GM19239 (cell line): ENCODE measurements around the gene CRADD.
"Not testable (repeated sequence)": the region's sequence is repeated elsewhere in the genome, so short reads cannot be mapped to it uniquely, and the experiment has no call there.

Experiments used
- DNase-seq: peaks from one replicate; pipeline ENCODE4 v3.0.0; 2011; ENCODE audit warnings: low spot score; ENCODE audit not compliant: insufficient read length
- FAIRE-seq: peaks from 2 replicates; lab custom pipeline; 2011; peaks lifted over from hg19 to GRCh38; lab: Jason Lieb, UNC

Gene CRADD

DNA sequence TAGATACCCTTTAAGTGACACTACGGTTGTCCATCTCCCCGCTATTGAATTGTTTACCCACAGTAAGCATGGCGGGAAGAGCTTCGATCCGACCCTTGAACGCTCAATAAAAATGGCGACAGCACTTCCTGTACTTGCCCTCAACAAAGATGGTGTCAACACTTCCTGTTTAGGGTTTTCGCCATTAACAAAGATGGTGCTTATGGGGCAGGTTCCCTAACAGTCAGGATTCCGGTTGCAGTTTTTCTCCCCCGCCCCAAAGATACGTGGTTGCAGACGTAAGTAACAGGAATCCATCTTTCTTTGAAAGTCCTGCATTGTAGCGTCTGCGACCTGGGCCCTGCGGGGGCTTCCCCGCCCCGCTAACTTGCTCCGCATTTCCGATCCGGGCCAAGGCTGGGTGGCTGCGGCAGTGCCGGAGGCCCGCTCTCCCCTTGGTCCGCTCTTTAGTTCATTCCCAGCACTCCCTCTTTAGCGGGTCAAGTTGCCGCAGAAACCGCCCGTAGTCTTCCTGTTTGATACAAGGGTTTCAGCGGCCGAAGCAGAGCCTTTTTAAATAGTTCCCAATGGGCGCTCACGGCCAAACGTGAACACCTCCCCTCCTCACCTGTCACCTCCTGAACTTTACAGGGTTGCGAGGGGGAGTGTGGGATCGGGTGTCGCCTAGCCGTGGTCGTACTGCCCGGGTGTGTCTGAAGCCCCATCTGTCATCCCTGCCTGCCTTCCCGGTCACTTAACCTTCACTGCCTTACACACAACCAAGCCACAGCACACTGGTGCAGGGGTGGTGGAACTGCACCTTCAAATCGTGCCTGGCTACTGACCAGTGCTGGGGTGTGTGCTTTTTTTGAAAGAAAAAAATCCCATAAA, at the start of gene CRADD:
CRADD (plus strand) TSS at position 181 of the 870 bp plus-strand sequence.
- FAIRE-seq (peak; percentile 100), DNase-seq (peak; percentile 51)

DNA sequence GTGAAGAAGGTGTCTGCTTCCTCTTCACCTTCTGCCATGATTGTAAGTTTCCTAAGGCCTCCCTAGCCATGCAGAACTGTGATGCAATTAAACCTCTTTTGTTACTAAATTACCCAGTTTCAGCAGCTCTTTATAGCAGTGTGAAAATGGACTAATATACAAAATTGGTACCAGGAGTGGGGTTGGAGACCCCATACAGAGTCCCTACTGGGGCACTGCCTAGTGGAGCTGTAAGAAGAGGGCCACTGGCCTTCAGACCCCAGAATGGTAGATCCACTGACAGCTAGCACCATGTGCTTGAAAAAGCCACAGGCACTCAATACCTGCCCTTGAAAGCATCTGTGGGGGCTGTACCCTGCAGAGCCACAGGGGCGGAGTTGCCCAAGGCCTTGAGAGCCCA, 44.8 kb upstream of the CRADD start:
- FAIRE-seq (no peak), DNase-seq (no peak)

DNA sequence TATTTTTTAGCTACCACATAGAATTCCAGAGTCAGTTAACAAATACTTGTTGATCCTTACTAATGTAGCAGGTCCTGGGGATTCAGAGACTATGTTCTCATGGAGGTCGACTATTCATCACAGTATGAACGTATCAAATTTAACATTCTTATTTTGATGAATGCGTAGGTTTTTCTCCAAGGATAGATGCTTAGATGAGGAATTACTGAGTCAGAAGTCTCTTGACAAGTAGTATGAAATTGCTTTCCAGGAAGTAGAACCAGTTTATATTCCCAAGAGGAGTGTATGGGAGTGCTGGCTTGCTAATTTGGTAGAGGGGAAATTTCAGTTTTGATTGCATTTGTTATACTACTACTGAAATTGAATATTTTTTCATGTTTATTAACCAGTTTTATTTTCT, 42.8 kb upstream of the CRADD start:
- DNase-seq (no peak), FAIRE-seq (no peak)

DNA sequence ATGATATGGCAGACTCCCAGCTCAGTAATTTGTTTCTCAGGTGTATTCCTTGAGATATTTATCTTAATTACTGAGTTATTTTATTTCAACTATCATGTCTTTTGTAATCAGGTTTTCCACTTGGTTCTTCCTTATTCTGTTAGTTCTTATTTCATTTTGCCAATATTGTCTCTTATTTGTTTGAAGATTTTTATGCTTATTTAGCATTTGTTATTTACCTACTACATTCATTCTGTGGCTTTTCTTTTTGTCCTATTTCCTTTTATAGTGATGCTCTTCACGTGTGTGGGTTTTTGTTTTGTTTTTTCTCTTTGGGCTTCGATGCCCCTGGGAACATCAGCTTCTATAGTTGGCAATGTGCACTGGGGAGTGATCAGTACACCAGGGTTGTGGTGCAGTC, 40.5 kb upstream of the CRADD start:
- DNase-seq (no peak), FAIRE-seq (no peak)

DNA sequence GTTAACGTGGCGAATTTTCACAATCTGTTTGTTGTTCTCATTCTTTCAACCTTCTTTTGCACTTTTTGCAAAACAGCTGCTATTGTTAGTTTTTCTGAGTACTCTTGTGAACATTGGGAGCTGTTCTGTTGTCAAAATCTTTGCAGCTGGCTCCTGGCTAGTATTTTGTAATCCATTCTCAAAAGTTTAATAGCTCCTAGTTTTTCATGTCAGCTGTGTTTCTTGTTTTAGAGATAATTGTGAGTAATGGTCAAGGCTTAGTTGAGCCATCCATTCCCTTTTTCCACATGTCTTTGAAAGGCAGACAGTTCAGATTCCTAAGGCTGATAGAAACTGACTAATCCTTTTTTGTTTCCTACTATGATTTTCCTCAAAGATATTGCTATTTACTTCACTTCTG, 39.1 kb upstream of the CRADD start:
- FAIRE-seq (no peak), DNase-seq (no peak)

DNA sequence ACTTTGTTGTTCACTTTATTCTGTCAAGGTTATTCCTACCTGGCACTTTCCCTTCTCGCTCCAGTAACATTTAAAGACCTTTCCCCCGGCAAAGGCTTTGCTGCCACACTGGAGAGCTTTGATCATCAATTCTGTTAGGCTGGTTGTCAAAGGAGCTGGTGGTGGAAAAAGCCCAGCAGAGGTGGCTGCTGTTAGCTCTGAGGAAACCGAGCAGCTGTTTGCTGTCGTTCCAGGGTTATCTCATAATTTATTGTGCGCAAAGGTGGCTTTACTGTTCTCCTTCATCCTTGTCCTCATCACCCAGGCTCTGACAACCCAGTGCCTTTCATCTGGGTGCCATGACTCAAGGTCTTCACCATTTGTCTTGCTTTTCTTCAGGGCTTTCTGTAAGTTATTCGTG, 38.2 kb upstream of the CRADD start:
- DNase-seq (no peak), FAIRE-seq (no peak)

DNA sequence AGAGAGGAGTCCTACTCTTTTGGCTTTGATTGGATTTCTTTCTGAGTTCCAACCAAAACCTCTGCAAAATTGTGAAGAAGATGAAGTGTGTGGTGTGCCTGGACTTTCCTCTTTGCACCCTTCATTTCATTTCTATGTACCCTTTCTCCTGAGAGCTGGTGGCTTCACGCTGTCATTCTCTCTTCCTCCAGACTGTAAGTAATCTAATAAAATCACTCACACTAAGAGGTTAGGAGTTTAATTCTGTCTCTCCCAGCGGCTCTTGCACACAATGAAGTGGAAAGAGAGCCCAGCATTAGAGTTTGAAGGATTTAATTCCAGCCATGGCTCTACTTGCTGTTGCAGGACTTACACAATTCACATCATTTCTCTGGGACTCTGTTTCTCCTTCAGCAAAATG, 37.8 kb upstream of the CRADD start:
- FAIRE-seq = no peak

DNA sequence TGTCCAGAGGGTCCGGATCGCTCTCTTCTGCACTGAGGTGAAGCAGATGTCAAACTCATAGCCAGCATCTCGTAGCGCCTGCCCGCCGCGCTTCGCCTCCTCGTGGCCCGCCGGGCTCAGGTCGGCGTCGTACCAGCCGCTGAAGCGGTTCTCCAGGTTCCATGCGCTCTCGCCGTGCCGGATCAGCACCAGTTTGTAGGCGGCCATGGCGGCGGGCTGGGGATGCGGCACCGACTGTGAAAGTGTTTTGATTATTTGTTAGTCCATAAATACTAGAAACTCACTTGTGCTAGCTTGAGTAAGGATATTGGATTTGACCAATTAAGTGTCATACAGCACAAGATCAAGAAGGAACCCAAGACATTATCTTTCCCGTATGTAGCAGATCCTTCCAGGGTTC, 35.8 kb upstream of the CRADD start:
- not testable (repeated sequence) for DNase-seq

More for the DNA sequence above, 37.8 kb upstream of the CRADD start:
- DNase-seq = no peak

DNA sequence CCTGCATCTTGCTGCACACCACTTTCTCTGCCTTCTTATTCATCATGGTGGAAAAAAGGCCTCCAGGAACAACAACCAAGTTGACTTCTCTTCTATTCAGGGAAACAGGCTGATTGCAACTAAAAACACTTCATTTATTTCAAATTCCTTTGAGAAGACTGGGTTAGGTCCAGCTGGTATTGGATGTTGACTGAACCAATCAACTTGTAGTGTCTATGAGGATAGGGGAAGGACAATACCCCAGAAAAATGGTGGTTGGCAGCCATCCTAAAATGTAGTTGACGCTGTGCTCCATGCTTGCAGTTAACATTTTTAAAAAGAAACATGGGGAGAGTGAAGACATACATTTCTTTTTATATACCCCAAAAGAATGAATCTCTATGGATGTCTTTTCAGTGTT, 34.4 kb upstream of the CRADD start:
- FAIRE-seq = no peak
- DNase-seq = no peak

More for the DNA sequence above, 35.8 kb upstream of the CRADD start:
- not testable (repeated sequence) for FAIRE-seq

DNA sequence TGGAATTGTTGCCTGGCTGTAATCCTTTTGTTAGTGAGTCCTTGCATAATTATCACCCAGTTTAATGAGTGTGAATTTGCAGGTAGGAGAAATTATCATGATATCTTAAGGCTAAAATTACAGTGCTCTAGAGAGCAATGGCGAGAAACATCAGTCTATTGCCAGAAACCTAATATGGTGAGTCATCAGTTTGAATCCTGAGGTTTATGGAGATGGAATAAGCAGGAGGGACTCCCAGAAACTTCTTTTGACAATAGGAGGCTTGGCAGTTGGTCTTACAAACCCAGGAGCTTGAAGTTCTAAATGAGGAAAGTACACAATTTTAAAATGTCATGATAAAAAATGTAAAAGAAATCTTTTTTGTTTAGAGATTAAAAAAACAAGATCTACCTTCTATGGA, 31.5 kb upstream of the CRADD start:
- FAIRE-seq (no peak), DNase-seq (no peak)

DNA sequence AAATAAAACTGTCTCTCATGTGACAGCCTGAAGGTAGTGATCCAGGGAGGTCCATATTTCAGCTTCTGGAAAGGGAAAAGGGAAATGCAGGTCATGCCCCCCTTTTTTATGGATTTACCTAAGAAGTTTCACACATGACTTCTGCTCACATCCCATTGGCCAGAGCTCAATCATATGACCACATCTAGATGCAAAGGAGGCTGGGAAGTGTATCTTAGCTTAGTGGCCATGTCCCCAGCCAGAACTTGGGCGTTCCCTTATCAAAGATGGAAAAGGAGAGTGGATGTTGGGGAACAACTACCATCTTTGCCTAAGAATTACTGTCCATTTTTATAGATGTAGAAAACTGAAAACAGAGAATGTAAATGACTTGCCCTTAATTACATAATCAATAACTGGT, 26.5 kb upstream of the CRADD start:
- no peak for DNase-seq
- FAIRE-seq = no peak

DNA sequence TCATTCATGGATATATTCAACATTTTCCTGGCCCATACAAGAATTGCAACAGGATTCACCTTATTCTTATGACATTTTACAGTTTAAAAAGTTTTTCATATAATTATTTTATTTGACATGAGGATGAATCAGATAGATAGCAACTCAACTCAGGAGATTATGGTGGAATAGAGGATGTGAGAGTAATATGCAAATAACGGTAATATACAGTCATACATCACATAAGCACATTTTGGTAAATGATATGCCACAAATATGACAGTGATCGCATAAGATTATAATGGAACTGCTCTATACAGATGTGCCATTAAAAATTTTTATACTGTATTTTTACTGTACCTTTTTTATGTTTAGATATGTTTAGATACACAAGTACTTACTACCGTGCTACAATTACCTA, 24.1 kb upstream of the CRADD start:
- FAIRE-seq = no peak

DNA sequence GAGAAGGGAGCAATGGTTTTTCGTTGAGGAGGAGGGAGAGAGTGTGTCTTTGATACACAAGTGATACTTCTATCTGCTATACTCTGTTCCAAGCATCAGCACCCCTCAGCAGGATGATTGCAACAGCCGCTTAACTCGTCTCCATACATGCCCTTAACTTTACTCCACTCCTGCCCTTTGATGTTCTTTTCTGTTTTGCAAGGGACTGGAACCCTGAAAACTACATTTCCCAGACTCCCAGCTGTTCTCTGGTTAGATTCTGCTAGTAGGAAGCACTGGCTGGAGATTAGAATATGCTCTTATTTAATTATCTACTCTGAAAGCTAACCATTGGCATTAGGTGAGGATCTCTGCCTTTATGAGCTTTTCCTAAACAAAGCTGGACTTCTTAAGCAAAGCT, 23.5 kb upstream of the CRADD start:
- FAIRE-seq (no peak), DNase-seq (no peak)

More for the DNA sequence above, 24.1 kb upstream of the CRADD start:
- no peak for DNase-seq

DNA sequence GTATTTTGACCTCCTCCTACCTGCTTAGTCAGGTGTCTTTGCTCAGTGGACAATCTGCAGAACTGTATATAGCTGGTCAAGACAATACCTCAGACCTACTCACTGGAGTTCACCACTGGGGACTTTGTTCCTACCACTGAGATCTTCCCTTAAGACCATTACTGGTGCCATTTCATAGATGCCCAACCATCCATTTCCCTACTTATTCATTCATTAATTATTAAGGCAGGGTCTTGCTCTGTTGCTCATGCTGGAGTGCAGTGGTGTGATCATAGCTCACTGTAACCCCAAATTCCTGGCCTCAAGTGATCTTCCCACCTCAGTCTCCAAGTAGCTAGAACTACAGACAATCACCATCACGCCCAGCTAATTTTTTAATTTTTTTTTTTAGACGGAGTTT, 22.8 kb upstream of the CRADD start:
- DNase-seq = no peak
- no peak for FAIRE-seq

DNA sequence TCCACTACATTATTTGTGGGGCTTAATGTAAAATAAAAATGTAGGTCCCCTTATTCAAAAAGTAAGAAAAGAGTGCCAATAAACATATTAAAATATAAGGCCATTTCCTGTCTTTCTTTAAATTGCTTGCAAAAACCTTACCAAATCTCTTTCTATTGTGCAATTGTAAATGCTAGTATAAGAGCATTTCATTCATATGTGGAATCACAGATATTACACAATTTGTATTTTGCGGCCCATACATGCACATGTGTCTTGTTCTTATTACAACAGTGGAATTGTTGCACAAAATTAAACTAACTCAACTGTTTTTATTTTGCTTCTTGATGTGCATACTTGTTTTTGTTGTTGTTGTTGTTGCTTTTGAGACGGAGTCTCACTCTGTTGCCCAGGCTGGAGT, 20.1 kb upstream of the CRADD start:
- DNase-seq (no peak), FAIRE-seq (no peak)

DNA sequence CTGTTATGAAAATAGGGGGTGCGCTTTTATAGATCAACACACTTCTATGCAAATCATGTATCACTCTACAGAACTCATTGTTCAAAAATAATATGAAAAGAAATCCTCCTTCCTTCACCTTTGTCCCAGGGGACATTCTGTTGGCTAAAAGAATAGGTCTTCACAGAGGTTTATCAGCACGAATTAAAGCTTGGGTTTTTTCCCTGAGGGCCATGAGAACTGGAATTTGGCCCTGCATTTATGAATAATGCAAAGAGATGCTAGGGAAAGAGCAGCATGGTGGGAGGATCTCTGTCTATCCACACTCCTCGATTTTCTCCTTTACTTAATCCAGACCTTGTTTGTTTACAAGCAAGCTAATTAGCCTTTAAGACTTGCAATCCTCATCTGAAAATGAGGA, 16.2 kb upstream of the CRADD start:
- DNase-seq (no peak), FAIRE-seq (no peak)

DNA sequence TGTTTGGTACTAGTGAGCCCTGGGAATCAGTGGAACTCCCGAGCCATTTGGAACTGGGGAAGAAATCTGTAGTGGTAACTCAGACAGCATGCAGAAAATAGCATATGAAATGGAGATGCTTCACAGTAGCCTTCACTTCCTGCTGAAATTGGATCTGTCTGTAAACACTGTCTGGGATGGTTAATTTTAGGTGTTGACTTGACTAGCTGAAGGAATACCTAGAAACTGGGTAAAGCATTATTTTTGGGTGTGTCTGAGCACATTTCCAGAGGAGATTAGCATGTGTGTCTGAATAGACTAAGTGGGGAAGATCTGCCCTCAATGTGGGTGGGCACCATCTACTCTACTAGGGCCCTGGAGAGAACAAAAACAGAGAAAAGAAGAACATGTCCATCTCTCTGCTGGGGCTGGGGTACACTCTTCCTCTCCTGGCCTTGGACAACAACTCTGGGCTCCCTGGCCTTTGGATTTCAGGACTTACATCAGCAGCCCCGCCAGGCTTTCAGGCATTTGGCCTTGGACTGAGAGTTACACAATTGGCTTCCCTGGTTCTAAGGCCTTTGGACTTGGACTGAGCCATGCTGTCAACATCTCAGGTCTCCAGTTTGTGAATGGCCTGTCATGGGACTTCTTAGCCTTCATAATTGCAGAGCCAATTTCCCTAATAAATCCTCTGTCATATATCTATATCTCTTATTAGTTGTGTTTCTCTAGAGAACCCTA, 14.0 kb upstream of the CRADD start:
- peak; percentile 14 for FAIRE-seq
- no peak for DNase-seq

DNA sequence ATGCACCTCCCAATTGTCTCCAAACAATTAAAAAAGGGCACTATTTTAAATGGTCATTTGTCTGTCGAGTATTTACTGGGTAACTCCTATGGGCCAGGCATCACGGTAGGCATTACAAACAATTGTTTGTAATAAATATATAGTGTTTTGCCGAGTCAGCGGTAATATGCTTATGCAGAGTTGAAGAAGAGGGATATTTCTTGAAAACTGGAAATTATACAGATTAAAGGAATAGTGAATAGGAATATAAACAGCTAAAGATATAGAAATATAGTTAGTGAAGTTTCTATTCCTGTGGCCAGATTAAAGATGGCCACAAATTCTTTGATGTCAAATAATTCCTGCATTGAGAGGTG, 13.5 kb upstream of the CRADD start:
- FAIRE-seq (no peak), DNase-seq (no peak)

DNA sequence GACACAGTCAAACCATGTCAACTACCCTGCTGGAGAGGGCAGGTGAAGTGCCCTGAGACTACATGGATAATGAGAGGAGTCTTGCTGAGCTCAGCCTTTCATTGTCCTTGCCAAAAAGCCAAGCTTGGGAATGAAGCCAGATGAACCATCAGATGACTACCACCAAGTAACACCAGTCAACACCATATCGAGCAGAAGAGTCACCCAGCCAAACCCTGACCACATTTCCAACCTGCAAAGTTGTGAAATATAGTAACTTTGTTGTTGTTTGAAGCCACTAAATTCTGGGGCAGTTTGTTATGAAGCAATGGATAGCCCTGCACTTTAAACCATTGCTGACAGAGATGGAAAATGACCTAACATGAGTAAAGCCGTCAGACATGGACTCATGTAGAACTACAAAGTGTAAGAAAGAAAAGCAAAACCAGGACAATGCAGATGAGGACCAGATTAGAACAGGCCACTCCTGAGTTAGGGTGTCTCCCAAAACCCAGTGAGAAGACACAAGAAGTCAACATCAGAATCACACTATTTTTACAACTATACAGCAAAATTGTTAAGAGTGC, 12.5 kb upstream of the CRADD start:
- FAIRE-seq = no peak
- no peak for DNase-seq

DNA sequence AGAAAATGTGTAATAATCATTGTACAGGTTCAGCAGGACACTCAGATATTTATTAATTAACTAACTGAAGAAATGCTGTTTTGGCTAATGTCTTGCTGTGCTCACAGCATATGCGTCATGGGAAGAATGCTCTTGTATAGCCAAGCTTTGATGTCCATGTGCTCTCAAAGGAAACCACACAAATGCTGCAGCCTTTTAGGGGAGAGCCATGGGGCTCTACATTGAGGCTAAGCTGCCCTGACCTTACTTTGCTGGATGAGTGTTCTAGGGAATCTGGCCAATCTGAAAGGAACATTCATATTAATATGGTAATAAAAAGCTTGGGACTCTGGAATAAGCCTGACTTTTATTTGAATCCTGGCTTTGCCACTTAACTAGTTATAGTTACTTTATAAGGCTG, 9.5 kb upstream of the CRADD start:
- no peak for FAIRE-seq

DNA sequence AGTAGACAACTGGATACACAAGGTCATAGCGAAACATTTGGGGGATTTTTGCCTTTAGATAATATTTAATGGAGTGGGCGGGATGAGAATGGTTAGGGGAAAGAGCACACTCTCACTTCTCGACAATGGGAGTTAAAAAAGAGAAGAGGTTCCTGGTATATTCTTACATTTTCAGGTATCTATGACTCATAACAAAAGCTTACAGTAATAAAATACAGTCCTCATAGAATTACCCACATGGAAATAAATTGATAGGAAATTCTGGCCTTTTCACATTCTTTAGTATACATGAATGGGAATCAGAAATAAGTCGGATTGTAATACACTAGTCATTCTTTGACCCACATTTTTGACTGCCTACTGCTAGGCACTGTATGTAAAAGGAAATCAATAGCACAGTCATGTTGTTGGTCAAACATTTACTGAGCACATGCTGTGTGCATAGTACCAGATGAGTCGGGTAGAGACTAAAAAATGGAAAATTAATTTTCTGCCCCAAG, 8.2 kb upstream of the CRADD start:
- FAIRE-seq = peak; percentile 84
- peak; percentile 12 for DNase-seq

More for the DNA sequence above, 9.5 kb upstream of the CRADD start:
- no peak for DNase-seq
